Activated CD8-positive, alpha-beta memory T cell treated with anti-CD3 and anti-CD28 coated beads for 24 hours (primary cell): ENCODE results near the gene CDH23.

Source experiments
- DNase-seq: peaks from one replicate; pipeline ENCODE4 v3.0.0-alpha.2; 2020

The CDH23 gene

GRCh38 chr10:71468363-71469094, 71.8 kb downstream of the CDH23 start:
- DNase-seq, result no peak

DNA sequence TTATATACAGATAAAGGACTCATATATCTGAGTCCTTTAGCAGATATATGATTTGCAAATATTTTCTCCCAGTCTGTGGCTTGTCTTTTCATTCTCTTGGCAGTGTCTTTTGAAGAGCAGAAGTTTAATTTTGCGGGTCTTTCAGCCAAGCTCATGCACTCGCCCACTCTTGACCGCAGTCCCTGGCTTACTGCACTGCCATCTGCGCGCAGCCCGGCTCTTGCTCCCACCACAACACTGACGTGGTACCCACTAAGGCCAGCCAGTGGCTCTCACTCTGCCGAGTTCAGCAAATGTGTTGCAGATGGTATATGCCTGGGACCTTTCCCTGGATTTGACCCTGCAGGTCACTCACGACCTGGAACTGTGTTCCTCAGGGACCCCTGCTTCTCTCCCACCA, 74.3 kb downstream of the CDH23 start:
- no peak for DNase-seq

- no peak for DNase-seq
These were observed 75.2 kb downstream of the CDH23 start for GRCh38 chr10:71471957-71472365.

DNA sequence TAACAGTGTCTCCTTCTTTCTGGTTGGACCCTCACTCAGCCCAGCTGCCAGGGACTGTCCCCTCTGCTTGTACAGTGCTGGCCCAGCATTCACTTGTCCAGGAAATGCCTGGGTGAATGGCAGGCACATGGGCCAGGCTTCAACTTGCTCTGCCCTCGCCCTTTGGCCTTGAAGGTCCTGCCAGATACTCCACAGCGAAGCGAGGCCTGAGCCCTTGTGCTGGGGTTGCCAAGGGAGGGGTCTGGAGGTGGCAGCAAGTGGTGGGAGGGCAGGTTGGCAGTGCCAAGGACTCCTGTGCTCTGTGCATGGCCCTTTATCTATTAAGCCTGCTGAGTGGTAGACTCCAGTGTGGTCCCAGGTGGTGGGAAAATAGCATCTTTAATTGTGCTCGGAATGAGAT, 75.7 kb downstream of the CDH23 start:
- DNase-seq, result no peak

- no peak for DNase-seq
These were observed 76.2 kb downstream of the CDH23 start for GRCh38 chr10:71472912-71473311.

GRCh38 chr10:71473671-71474599, 77.2 kb downstream of the CDH23 start:
- DNase-seq, result no peak

DNA sequence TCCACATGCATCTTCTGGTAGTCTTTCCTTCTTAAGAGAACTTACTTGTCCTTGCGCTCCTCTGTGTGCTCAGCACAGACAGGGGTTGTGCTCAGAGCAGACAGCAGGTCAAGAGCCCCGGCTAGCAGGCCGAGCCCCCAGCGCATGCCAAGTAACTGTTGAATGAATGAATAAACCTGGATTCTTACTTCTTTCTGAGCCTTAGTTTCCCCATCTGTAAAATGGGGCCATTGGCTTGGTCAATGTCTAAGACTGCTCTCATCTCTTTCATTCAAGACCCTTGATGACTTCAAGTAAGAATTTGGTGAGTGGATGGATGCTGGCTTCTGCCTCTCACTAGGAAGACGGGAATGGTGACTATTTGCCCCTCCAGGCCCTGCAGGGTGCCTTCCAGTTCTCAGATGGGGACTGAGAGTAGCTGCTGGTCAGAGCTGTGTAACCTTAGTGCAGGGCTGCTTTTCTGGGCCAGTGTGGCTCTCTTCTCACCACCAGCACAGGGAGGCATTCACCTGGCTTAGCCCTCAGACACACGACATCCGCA, 78.1 kb downstream of the CDH23 start:
- DNase-seq, result no peak

GRCh38 chr10:71475243-71475871, 78.6 kb downstream of the CDH23 start:
- no peak for DNase-seq

- DNase-seq, result no peak
These were observed 79.7 kb downstream of the CDH23 start for GRCh38 chr10:71476228-71477011.

- no peak for DNase-seq
These were observed 81.5 kb downstream of the CDH23 start for GRCh38 chr10:71478173-71478572.

DNA sequence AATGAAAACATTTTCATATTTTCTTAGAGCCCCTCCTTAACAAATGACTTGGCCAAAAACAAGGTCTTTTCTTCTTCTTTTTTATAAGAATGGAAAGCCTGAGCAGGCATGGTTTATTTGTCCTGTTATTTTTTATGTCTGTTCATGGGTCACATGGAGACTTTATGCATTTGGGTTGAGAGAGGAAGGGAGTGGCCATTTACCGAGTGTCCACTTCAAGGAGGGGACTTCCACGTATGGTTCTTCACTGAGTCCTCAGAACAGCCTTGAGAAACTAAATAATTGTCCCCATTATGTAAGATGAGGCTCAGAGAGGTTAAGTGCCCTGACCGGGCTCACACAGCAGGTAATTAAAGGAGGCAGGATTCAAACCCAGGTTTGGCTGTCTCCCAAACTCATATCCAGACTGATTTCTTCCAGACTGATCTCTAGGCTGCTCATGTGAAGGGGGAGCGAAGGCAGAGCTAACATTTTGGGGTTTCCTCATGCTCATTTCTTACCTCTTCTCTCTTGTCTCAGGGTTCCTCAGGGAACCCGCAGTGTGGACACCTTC, 82.2 kb downstream of the CDH23 start:
- no peak for DNase-seq

DNA sequence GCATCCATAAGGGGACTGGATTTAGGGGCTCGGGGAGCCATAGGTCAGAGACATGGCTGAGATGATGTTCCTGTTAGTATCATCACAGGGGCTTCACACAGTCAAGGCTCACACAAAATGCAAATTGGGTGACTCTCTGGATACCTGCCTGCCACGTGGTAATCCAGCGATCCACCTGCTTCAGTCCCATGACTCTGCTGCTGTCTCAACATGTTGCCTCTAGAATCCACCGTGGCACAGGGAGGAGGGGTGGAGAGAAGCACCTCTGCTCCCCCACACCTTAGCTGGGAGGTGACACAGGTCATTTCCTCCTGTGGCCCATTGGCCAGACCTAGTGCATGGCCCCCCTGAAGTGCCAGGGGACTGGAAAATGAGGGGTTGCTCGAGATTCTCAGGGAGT, 83.1 kb downstream of the CDH23 start:
- no peak for DNase-seq

DNA sequence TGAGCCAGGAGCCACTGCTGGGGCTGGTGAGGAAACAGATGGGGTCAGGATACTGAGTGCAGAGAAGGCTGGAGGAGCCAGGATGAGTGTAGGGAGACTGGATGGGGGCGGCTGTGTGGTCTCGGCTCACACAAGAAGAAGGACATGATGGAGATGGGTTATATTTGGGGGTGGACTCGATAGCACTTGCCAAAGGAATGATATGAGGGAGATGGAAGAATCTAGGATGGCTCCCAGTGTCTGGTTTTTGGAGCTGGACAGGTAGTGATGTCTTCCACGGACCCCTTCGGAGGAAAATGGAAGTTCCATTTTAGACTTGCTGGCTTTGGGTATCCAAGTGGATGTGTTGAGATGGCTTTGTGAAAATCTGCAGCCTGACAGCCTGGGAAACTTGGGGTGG, 83.9 kb downstream of the CDH23 start:
- DNase-seq, result no peak

DNA sequence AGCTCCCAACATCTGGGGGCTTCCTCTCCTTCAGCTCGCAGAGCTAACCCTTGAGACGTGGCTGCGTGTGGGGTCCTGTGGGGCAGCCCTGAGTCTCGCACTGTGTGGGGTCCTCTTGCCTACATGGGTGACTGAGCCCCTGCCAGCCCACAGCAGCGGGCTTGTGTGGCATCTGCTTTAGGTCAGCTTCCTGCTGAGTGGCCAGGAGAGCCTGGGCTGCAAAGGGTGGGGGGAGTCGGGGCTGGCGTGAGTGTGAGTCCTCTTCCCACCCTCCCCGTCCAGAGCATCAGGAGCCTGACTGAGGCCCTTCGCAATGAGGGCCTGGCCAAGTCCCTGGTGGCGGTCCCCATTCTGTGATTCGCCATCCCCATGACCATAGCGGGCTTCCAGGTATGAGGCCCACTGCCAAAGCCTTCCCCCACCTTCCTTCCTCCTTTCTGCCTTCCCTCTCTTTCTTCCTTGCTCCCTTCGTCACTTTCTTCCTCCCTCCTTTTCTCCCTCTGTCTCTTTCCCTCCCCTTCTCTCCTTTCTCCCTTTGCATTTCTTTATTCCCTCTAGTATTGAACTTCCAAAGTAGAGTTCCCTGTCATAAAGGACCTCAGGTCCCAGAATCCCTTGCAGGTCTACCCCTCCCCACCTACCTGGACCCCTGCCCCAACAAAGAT, 85.2 kb downstream of the CDH23 start:
- DNase-seq, result no peak

GRCh38 chr10:71482620-71483019, 85.9 kb downstream of the CDH23 start:
- DNase-seq, result no peak

DNA sequence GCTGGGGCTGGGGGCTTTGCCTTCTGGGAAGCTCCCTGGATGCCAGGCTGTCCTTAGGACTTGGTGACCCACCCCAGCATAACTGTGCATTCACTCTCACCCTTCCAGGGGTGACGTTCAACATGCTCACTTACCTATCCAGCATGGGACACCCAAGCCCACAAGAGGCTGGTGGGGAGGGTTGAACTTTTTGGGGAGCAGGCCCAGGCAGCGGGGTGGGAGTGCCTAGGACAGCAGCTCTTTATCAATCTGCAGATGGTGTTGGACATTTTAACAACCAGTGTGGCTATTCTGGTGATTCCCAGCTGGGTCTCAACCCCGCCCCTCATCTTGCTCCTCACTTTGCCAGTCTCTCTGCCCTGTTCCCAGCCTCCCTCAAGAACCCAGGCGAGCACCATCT, 86.4 kb downstream of the CDH23 start:
- DNase-seq, result no peak

DNA sequence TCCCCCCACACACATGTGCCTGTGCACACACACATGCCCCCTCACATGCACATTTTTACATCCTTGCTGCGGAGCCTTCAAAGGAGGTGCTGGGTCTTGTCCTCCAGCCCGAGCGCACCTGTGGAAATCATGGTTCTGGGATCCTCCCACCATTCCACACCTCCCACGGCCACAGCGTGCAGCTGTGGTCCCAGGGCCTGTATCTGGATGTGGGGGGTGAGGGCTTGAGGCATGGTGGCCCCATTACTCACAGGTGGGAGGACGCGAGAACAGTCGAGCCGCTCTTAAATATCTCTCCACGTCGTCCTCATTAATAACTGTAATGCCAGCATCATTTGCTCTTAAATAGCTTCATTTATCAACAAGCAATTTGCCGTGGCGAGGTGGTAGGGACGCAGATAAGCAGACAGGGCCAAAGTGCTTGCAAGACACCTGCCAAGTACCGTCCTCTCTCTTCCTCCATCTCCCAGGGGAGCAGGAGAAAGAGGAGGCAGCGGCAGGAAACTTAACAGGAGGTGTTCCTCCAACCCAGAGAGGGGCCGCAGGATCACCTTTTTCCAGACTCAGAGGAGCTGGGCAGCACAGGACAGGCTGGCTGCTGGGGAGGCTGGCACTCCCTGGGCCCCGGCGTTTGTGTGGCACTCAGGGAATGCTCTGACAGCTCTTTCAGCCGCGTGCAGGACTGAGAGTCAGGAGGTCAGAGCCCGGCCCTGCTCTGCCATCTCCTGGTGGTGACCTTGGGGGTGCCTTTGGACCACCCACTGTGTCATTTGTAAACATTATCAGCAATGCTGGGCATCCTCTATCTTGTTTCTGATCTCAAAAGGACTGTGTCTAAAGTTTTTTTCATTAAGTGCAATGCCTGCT, 87.4 kb downstream of the CDH23 start:
- no peak for DNase-seq

GRCh38 chr10:71486484-71487114, 89.9 kb downstream of the CDH23 start:
- DNase-seq, result peak; percentile 63

DNA sequence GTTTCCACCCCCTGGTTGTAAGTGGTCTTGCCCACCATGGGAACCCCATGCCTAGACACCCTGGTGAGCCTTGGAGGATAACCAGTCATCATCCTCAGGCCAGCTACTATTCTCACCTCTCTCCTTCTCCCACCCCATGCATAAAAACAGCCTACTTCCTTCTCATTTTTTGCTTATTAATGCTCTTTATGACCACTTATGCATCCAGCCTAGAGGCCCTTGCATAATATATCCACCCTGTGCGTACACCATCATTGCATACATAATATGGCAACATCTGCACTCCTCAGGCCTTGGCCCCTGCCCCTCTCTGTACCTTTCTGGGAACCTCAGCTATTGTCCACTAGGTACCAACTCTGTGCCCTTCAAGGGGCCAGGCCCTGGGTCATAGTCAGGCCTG, 91.0 kb downstream of the CDH23 start:
- no peak for DNase-seq

- DNase-seq, result no peak
These were observed 92.4 kb downstream of the CDH23 start for GRCh38 chr10:71489077-71489476.
